Activated naive CD4-positive, alpha-beta T cell treated with anti-CD3 and anti-CD28 coated beads, Interleukin-2, amount 10 ng/mL, durations not matched to agents 7 days and 5 days (primary cell): ENCODE results near the gene TMEM127.
"Not testable (repeated sequence)": the region's sequence is repeated elsewhere in the genome, so short reads cannot be mapped to it uniquely, and the experiment has no call there.

Source experiments
- CTCF ChIA-PET: fragments of 350-600 bp; sonication (Branson Sonifier 250); formaldehyde crosslinking; loops from one replicate; lab custom pipeline; 2021; ENCODE audit warnings: antibody characterized with exemption; lab: Charles Lee
- DNase-seq: peaks from one replicate; pipeline ENCODE4 v3.0.0-alpha.2; 2020
- H3K27ac Mint-ChIP-seq: one replicate; pipeline ENCODE4 v1.8.0; 2021; ENCODE audit warnings: mild to moderate bottlenecking, moderate library complexity, mixed read lengths
- H3K27me3 Mint-ChIP-seq: one replicate; pipeline ENCODE4 v1.8.0; 2021; ENCODE audit warnings: mild to moderate bottlenecking, mixed read lengths
- H3K36me3 Mint-ChIP-seq: one replicate; pipeline ENCODE4 v1.8.0; 2021; ENCODE audit warnings: mixed read lengths
- H3K4me1 Mint-ChIP-seq: one replicate; pipeline ENCODE4 v1.8.0; 2021; ENCODE audit warnings: mixed read lengths
- H3K4me3 Mint-ChIP-seq: one replicate; pipeline ENCODE4 v1.8.0; 2021; ENCODE audit warnings: mild to moderate bottlenecking, moderate library complexity, mixed read lengths
- H3K9me3 Mint-ChIP-seq: one replicate; pipeline ENCODE4 v1.8.0; 2021; ENCODE audit warnings: mixed read lengths

TMEM127 gene

DNA sequence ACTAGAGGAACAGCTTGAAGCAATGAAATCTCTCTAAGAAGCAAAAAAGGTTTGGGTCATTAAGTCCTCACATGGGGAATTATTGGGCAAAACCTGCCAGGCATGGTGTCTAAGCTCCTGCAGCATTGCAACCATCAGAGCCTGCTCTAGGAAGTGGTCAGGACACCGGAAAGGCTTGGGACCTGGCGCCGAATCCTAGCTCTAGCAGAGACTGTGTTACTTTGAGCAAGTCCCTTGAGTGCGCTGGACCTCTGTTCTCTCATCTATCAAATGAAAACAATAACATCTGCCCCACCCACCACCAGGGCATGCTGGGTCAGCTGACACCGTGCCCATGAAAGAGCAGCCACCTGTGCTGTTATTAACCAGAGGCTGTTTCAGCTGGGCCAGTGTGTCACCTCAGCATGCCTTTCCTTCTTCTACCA lies 6.3 kb downstream of the TMEM127 start:
- no peak for DNase-seq
- Mint-ChIP-seq H3K4me3 (no peak overlapping the region), H3K9me3 (no peaks in the 10 kb centered on the region), H3K27ac (peak overlapping the region; percentile 74), H3K36me3 (peaks cover 42% of the 10 kb centered on the region), H3K27me3 (no peaks in the 10 kb centered on the region), H3K4me1 (peaks cover 87% of the 10 kb centered on the region)
- CTCF ChIA-PET, result interaction anchor here (1.0 to 3.6 kb wide), 4 partner anchors 51 to 120 kb away, joined by 3 to 18 read pairs (median 7); partner anchors contain the start of genes ASTL and STARD7

DNA sequence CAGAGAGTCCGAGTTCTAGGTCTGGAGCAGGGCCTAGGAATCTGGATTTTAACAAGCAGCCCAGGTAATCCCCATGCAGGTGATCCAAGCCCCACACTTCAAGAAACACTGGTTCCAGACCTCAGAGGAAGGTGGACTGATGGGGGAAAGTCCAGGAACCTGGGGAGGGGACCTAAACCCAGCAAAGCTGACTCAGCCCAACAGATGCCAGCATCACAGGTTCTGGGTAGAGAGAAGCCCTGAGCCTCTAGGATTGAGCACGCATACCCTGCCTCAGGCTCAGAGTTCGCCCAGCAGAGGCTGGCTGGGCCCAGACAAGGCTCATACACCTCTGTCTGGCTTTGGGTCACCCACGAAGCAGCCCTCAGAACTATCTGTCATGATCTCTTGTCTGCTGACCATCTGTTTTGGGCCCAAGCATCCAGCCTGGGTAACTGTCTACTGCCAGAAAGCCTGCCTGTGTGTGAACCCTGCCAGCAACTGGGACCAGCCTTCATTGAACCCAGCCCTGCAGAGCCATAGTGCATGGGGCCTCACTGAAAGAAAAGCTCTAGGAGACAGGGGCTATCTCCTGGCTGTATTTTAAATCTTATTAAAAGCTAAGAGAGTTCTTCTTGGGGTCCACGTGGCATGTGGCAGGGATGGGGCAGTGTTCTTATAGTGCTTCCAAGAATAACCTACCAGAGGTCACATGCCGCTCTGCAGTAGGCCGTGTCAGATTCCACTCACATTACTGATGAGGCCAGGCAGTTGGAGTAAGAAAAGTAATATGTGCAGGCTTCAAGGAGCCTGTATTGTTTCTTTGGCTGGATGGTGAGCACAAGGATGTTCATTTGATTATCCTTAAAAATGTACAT lies 7.4 kb downstream of the TMEM127 start:
- no peak overlapping the region for H3K4me3 Mint-ChIP-seq
- no peaks in the 10 kb centered on the region for H3K9me3 Mint-ChIP-seq
- peaks cover 50% of the 10 kb centered on the region for H3K36me3 Mint-ChIP-seq
- H3K27me3 Mint-ChIP-seq, result no peaks in the 10 kb centered on the region
- DNase-seq, result no peak
- CTCF ChIA-PET, result interaction anchor here (1.0 kb wide), 1 partner anchor 78 kb away, joined by 3 read pairs; no protein-coding TSS in a partner anchor
- H3K4me1 Mint-ChIP-seq, result peaks cover 77% of the 10 kb centered on the region
- H3K27ac Mint-ChIP-seq, result peak overlapping the region; percentile 74

DNA sequence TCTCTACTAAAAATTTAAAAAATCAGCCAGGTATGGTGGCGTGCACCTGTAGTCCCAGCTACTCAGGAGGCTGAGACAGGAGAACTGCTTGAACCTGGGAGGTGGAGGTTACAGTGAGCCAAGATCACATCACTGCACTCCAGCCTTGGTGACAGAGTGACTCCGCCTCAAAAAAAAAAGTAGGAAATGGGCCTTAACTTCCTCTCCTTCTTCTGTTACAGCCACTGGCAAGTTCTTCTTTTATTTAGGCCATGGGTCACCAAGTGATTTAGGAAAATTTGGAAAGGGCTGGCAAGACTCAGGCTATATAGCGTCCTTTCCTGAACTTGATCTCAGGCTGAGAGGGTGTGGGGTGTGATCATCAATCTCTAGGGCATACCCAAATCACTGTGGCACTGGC lies 8.1 kb downstream of the TMEM127 start:
- CTCF ChIA-PET, H3K4me3 Mint-ChIP-seq, DNase-seq, H3K27ac Mint-ChIP-seq, H3K9me3 Mint-ChIP-seq, H3K27me3 Mint-ChIP-seq: not testable (repeated sequence)
- H3K4me1 Mint-ChIP-seq, result peaks cover 74% of the 10 kb centered on the region
- H3K36me3 Mint-ChIP-seq, result peaks cover 51% of the 10 kb centered on the region

- H3K9me3 Mint-ChIP-seq, result no peaks in the 10 kb centered on the region
- DNase-seq, result no peak
- peaks cover 52% of the 10 kb centered on the region for H3K36me3 Mint-ChIP-seq
- peak overlapping the region; percentile 91 for H3K27ac Mint-ChIP-seq
- peaks cover 70% of the 10 kb centered on the region for H3K4me1 Mint-ChIP-seq
- CTCF ChIA-PET, result interaction anchor here (0.7 to 1.5 kb wide), 3 partner anchors 48 to 300 kb away, joined by 3 to 4 read pairs (median 4); partner anchors contain the start of gene STARD7
- H3K4me3 Mint-ChIP-seq, result peak overlapping the region; percentile 53
- no peaks in the 10 kb centered on the region for H3K27me3 Mint-ChIP-seq
Observed at GRCh38 chr2:96256611-96257113, 9.1 kb downstream of the TMEM127 start.

- H3K27ac Mint-ChIP-seq, result no peak overlapping the region
- H3K4me1 Mint-ChIP-seq, result peaks cover 65% of the 10 kb centered on the region
- H3K27me3 Mint-ChIP-seq, result no peaks in the 10 kb centered on the region
- H3K9me3 Mint-ChIP-seq, result no peaks in the 10 kb centered on the region
- CTCF ChIA-PET, result interaction anchor here (0.9 to 1.5 kb wide), 3 partner anchors 10 to 263 kb away, joined by 3 to 5 read pairs (median 3); partner anchors contain the start of gene ANKRD36C
- H3K4me3 Mint-ChIP-seq, result no peak overlapping the region
- no peak for DNase-seq
- H3K36me3 Mint-ChIP-seq, result peaks cover 51% of the 10 kb centered on the region
Observed at GRCh38 chr2:96254571-96254970, 11.2 kb downstream of the TMEM127 start.

DNA sequence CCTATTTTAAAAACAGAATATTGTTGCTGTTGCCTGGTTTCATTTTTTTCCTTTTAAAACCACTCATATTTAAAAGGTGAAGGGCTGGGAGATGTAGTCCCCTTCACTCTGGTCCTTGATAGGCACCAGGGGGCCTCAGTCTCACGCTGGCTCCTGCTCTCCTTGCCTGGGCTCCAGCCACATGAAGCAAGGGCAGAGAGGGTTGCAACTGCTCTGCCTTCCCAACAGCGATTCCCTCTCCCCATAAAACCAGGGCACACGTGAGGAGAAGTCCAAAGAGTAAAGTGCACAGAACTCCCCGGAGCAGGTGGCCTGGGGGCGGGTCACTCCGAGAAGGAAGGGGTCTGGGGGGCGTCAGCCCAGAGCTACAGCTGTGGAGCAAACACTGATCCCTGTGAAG lies 12.8 kb downstream of the TMEM127 start:
- CTCF ChIA-PET, result interaction anchor here (1.4 to 1.5 kb wide), 3 partner anchors 12 to 260 kb away, joined by 3 to 5 read pairs (median 3); no protein-coding TSS in a partner anchor
- Mint-ChIP-seq H3K4me3 (no peak overlapping the region), H3K27me3 (no peaks in the 10 kb centered on the region), H3K9me3 (no peaks in the 10 kb centered on the region), H3K27ac (no peak overlapping the region), H3K36me3 (peaks cover 50% of the 10 kb centered on the region), H3K4me1 (peaks cover 50% of the 10 kb centered on the region)
- DNase-seq, result no peak

- H3K27me3 Mint-ChIP-seq, result no peaks in the 10 kb centered on the region
- H3K4me3 Mint-ChIP-seq, result no peak overlapping the region
- no peaks in the 10 kb centered on the region for H3K9me3 Mint-ChIP-seq
- H3K27ac Mint-ChIP-seq, result peak overlapping the region; percentile 68
- H3K4me1 Mint-ChIP-seq, result peaks cover 50% of the 10 kb centered on the region
- peaks cover 54% of the 10 kb centered on the region for H3K36me3 Mint-ChIP-seq
- no peak for DNase-seq
- CTCF ChIA-PET, result interaction anchor here (1.4 kb wide), 1 partner anchor 259 kb away, joined by 3 read pairs; no protein-coding TSS in a partner anchor
Observed at GRCh38 chr2:96252526-96252925, 13.3 kb downstream of the TMEM127 start.

GRCh38 chr2:96251721-96252292 lies 14.0 kb downstream of the TMEM127 start:
- CTCF ChIA-PET, result no interaction called here
- Mint-ChIP-seq H3K36me3 (peaks cover 54% of the 10 kb centered on the region), H3K27ac (peak overlapping the region; percentile 64), H3K27me3 (no peaks in the 10 kb centered on the region), H3K9me3 (no peaks in the 10 kb centered on the region), H3K4me1 (peaks cover 49% of the 10 kb centered on the region), H3K4me3 (no peak overlapping the region)
- no peak for DNase-seq

GRCh38 chr2:96250188-96250587 lies 15.6 kb downstream of the TMEM127 start:
- Mint-ChIP-seq H3K9me3 (peaks cover 5% of the 10 kb centered on the region), H3K4me1 (peaks cover 50% of the 10 kb centered on the region), H3K4me3 (no peak overlapping the region), H3K27me3 (no peaks in the 10 kb centered on the region), H3K36me3 (peaks cover 60% of the 10 kb centered on the region), H3K27ac (peak overlapping the region; percentile 55)
- CTCF ChIA-PET, result no interaction called here
- DNase-seq, result no peak

- H3K36me3 Mint-ChIP-seq, result peaks cover 59% of the 10 kb centered on the region
- no peak for DNase-seq
- no peak overlapping the region for H3K27ac Mint-ChIP-seq
- H3K9me3 Mint-ChIP-seq, result peaks cover 5% of the 10 kb centered on the region
- H3K27me3 Mint-ChIP-seq, result no peaks in the 10 kb centered on the region
- no peak overlapping the region for H3K4me3 Mint-ChIP-seq
- CTCF ChIA-PET, result no interaction called here
- peaks cover 50% of the 10 kb centered on the region for H3K4me1 Mint-ChIP-seq
Observed at GRCh38 chr2:96249654-96250053, 16.1 kb downstream of the TMEM127 start.

- DNase-seq, result no peak
- peaks cover 50% of the 10 kb centered on the region for H3K36me3 Mint-ChIP-seq
- no peaks in the 10 kb centered on the region for H3K27me3 Mint-ChIP-seq
- H3K9me3 Mint-ChIP-seq, result peaks cover 5% of the 10 kb centered on the region
- H3K4me1 Mint-ChIP-seq, result peaks cover 53% of the 10 kb centered on the region
- no peak overlapping the region for H3K4me3 Mint-ChIP-seq
- CTCF ChIA-PET, result no interaction called here
- no peak overlapping the region for H3K27ac Mint-ChIP-seq
Observed at GRCh38 chr2:96248624-96249023, 17.2 kb downstream of the TMEM127 start.

GRCh38 chr2:96247896-96248295 lies 17.9 kb downstream of the TMEM127 start:
- peaks cover 44% of the 10 kb centered on the region for H3K36me3 Mint-ChIP-seq
- no peaks in the 10 kb centered on the region for H3K27me3 Mint-ChIP-seq
- peaks cover 5% of the 10 kb centered on the region for H3K9me3 Mint-ChIP-seq
- no peak overlapping the region for H3K4me3 Mint-ChIP-seq
- peaks cover 57% of the 10 kb centered on the region for H3K4me1 Mint-ChIP-seq
- peak overlapping the region; percentile 75 for H3K27ac Mint-ChIP-seq
- CTCF ChIA-PET, result no interaction called here
- no peak for DNase-seq

GRCh38 chr2:96247009-96247408 lies 18.8 kb downstream of the TMEM127 start:
- peaks cover 5% of the 10 kb centered on the region for H3K9me3 Mint-ChIP-seq
- H3K27me3 Mint-ChIP-seq, result no peaks in the 10 kb centered on the region
- peak overlapping the region; percentile 77 for H3K27ac Mint-ChIP-seq
- no peak overlapping the region for H3K4me3 Mint-ChIP-seq
- peaks cover 66% of the 10 kb centered on the region for H3K4me1 Mint-ChIP-seq
- no peak for DNase-seq
- CTCF ChIA-PET, result interaction anchor here (0.6 kb wide), 1 partner anchor 18 kb away, joined by 3 read pairs; no protein-coding TSS in a partner anchor
- H3K36me3 Mint-ChIP-seq, result peaks cover 47% of the 10 kb centered on the region
